HG03457 (cell line): Measurements from ENCODE around the gene ING2.

Experiments
- ATAC-seq: cut with Tn5 transposase; IDR thresholded peaks from one replicate; pipeline ENCODE4 v1.9.1; 2021; ENCODE audit warnings: moderate number of reproducible peaks; ENCODE audit not compliant: unreplicated experiment

Gene ING2

DNA sequence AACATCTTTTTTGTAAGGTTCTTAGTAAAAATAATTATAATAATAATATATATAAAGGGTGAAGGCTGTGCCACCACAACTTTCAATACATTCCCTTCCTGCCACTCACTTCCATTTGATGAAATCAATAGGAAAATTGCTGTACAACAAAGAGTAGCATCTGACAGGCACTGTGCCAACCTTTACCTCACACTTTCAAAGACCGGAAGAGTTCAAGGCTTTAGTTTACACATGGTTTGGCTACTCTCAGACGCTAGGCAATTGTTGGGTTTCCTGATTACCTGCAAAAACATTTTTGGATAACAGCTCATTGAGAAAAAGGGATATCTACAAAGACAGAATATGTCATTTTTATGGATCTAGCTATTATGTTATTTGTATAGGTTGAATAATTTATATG lies 5.5 kb upstream of the ING2 start:
- ATAC-seq: no peak

DNA sequence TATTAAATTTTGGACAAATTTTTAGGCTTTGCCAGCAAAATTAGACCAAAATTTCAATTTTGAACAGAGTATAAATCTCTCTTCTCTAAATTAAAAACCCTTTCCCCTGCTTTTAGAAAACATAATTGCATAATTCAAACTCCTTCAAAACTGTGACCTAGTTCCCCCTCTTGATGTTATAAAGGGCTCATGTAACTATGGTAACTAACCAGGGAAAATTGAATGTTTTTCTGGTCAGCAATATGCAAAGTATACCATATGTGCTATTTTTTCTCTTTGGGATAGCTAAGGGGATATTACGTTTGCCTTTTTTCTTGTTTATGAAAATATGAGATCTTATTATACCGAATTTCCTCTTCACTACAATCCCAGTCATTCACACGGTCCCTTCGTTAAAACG lies 5.1 kb upstream of the ING2 start:
- ATAC-seq: no peak

DNA sequence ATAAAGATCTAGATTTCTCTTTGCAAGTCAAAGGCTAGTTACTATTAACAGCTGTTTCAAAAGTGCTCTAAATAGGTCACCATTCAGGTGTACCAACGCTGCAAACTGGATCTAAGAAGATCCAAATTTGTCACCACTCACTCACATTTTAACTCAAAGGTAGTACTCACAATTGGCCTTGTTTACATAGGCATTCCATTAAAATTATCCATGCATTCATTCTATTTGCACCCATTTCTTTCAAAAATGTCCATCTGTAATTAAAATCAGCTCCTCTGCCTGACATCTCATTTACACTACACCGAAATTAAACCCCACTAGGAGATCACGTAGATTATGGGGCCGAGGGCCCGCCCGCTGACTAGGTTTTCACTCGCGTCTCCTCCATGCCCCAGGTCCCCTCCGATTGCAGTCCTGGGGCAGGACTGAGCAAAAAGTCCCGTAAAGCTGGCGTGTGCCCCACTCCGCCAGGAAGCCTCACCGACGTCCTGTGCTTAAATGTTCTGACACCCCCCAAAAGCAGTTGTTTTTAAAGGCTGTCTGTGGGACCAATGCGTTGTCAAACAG lies 1.3 kb upstream of the ING2 start:
- ATAC-seq: peak; percentile 3

DNA sequence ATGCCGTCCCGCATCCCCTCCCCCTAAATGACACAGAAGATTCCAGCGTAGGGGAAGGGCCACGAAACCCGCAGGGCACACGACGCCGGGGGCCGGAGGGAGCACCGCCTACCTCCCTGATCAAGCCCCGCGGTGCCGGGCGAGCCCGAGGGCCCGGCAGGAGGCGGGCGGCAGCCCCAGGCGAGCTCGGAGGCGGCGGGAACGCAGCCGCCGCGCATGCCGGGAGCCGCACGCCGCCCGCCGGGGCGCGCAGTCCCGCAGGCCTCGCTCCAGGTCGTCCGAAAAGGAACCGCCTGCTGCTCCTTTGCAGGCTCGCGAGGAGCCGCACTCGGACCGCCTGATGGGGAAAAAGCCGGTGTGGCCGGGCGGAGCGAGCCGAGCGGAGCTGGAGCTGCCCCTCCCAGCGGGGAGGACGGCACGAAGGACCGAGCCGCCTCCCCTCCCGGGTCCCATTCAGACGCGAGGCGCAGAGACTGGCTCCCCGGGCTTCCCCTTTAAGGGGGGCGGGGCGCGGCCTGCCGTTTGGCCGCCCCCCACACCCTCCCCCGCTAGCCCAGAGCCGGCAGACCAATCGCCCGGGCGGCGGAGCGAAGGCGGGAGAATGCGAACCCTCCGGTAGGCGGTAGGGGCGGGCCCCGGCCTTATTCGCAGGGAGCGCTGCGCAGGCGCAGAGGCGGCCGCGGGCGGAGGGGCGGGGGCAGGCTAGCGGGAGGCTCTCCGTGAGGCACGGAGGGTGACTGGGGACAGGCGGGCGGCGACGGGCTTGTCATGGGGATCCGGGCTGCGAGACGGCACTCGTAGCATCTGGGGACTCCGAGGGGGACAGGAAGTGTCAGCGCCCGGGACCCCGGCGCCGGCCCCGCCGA lies 561 bp upstream of the ING2 start:
- ATAC-seq: peak; percentile 65

DNA sequence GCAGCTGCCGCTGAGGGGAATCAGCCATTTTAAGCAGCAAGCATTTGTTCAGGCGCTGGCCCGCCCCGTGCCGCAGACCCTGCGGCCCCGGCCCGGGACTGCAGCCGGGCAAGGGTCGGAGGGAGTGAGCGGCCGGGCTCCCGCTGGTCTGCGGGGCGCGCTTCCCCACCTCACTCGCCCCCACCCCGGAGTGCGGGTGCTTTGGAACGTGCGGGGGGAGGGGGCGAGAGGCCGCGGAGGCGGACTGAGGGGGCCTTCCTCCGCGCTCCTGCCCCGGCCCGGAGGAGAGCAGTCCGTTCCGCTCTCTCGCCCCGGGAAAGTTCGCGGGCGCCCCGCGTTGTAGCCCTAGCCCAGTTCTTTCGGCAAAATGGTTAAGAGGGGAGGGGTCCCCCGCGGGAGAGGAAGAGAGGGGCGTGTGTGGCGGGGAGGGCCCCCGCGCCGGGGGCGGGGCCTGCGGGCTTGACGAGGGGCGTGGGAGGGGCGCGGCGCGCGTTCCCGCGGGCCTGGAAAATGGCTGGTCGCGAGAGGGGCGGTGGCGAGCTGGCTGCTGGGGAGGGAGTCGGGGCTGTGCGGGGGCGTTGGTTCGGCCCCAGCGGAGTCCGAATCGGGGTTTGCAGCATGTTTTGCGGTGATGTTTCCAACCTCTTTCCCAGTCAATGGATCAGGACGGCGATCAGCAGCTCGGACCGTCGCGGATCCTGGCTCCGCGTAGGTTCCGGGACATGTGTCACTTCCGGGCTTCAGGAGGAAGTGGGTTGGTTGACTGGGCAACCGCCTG lies 942 bp downstream of the ING2 start:
- peak; percentile 39 for ATAC-seq

DNA sequence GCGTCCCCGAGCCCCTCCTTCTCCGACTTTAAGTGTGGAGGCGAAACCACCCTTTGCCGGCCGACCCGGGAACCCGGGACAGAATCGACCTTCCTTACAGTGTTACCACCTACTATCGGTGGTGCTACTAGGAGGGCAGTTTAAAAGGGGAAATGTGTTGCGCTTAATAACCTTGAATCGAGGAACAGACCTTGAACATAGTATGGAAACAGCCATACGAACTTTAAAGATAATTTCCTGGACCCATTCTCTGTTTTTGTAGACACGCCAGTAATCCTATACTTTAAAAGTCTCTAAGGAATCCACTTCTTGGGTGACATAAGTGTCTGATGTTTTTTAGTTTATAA lies 1.5 kb downstream of the ING2 start:
- ATAC-seq: no peak

DNA sequence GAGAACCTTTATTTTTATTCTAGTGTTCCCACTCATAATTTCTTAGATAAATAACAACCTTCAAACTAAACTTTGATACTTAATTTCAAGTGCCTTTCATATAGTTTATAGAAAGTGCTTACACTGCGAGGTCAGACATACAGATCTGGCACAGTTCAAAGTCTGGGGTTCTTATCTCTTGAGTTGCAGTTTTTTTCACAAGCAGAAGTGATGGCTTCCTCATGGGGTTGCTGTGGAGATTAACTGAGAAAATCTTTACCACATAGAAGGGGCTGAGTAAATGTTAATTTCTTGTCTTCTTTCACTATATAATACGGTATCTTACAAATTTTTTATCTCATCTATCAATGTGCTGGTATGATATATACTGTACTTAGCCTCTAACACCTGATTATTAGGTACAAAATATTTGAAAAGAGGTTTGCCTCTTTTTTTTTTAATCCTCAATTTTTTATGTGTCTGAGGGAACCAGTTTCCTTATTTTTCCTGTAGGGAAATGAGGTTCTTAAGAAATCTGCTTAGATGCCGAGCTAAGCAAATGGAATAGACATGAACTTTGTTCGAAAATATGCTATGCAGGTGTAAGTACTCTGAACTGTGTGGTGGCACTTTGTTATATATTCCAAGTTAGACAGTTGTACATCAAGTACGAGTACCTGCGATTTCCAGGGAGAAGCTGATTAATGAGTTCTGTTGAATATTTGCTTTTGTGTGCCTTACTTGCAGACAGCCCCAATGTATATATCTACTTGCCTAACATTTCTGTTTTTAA lies 3.3 kb downstream of the ING2 start:
- ATAC-seq: no peak

DNA sequence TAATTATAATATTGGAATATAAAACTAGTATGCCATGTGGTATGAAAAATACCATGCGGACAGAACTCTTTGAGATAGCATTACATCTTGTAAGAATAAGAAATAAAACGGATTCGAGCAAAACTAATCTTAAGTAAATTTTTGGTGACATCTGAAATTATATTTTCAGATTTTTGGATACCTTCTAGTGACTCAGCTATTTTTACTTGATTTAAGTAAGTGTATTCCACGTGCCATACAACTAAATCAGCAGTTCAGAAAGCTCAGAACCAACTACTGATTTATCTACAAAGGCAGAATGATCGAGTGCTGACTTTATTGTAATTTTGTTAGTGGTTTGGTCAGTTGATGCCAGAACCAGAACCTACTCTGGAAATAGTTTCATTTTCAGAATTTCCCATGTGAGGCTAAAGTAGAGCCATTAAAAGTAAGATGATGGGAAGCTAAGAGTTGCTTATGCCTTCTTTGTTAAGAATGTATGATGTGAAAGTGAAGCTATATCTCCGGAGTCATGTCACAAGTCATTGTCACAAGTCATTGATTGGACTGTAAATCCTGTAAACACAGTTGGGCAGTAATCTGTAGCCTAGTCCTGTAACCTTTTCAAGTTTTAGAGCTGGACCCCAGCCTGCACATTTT lies 4.0 kb downstream of the ING2 start:
- ATAC-seq: no peak

DNA sequence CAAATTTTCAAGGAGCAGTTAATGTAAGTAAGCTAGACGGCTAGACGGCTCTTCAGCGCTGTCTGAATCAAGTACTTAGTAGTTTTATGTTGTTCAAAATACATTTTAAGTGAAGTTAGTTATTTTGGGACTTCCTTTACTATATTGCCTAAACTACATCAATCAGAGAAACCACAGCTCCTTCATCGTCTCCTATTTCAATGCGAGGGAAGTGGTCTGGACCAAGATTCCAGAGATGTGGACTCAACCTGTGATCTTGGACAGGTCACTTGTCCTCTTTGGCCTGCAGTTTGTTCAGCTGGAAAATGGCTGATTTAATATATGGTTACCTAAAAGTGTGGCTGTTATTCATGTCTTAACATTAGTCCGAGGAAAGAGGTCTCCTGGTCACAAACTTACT lies 10.6 kb downstream of the ING2 start:
- no peak for ATAC-seq

DNA sequence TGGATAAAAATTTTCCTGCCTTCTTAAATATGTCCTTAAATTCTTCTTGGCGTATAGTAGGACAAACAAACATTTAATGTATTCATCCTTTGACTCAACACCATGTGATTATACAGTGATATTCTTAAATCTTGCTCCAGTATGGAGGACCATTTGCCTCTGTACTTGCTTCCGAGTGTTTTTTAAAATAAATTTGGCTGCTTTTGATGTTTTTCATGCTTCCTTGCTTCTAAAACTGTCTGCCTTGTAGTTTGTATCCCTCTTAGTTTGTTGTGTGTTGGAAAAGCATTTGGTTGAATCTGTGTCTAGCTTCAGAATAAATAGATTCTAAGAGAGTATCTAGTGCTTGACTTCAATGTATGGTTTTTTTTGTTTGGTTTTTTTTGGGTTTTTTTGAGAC lies 12.3 kb downstream of the ING2 start:
- no peak for ATAC-seq

DNA sequence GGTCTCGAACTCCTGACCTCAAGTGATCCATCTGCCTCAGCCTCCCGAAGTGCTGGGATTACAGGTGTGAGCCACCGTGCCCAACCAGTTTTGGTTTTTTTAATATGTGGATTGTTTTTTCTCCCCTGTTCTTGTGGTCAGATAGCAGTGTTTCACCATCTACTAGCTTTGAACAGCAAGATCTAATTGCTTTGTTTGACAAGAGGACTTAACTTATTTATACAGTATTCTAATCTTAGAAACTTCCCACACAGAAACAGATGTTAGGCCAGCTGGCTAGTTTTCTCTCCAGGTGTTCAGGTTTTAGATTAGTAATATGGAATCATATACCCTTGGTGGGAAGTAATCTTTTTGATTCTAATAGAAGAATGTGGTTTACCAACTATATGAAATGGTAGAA lies 12.9 kb downstream of the ING2 start:
- no peak for ATAC-seq

DNA sequence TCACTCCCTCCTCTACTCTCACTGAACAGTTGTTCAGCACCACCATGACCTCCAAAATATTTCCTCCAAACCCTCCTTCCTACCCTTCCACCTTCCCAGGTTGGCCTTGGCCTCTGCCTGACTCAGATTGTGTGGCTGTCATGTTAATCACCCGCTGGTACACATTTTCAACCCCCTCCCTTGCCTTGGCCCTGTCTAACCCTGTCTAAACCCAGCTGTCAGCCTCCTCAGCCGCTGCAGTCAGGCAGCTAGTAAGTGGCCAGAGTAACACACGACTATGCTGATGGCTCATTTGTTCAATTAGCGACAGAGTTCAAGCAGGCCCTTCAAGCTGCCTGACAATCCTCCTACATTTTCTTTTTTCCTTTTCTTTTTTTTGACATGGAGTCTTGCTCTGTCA lies 18.0 kb downstream of the ING2 start:
- ATAC-seq: no peak

DNA sequence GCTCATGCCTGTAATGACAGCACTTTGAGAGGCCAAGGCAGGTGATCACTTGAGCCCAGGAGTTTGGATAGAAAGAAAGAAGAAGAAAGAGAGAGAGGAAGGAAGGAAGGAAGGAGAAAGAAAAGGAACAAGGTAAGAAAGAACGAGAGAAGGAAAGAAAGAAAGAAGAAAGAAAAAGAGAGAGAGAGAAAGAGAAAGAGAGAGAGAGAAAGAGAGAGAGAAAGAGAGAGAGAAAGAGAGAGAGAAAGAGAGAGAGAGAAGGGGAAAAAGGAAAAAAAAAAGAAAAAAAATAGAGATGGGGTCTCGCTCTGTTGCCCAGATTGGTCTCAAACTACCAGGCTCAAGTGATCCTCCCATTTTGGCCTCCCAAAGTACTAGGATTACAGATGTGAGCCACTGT lies 22.5 kb downstream of the ING2 start:
- ATAC-seq: no peak

DNA sequence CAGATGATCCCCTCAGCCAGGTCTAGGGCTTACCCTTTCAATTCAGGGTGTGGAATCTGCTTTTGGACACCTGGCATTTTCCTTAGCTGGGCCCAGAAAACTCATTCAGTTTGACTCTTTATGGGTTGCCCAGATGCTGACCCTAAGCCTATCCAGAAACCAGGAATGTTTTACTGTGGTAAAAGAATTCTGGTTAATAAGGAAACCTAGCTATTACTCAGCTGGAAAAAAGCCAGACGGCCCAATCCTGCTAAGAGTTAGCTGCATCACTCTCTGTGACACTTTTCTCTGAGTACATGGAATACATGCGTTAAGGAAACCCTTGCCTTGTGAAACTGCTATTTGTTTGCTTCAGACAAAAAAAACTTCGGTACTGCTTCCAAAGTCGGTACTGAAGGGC lies 28.0 kb downstream of the ING2 start:
- no peak for ATAC-seq

DNA sequence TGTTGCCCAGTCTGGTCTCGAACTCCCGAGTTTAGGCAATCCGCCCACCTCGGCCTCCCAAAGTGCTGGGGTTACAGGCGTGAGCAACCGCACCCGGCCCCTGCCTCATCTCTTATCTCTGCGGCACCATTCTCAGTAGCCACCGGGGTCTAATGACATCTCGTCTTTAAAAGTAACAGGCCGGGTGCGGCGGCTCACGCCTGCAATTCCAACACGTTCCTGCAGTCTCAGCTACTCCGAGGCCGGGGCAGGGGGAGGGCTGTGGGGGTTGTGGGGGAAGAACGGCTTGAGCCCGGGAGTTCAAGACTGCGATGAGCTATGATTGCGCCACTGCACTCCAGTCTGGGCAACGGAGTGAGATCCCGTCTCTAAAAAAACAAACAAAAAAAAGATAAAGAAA lies 28.8 kb downstream of the ING2 start:
- ATAC-seq: no peak

DNA sequence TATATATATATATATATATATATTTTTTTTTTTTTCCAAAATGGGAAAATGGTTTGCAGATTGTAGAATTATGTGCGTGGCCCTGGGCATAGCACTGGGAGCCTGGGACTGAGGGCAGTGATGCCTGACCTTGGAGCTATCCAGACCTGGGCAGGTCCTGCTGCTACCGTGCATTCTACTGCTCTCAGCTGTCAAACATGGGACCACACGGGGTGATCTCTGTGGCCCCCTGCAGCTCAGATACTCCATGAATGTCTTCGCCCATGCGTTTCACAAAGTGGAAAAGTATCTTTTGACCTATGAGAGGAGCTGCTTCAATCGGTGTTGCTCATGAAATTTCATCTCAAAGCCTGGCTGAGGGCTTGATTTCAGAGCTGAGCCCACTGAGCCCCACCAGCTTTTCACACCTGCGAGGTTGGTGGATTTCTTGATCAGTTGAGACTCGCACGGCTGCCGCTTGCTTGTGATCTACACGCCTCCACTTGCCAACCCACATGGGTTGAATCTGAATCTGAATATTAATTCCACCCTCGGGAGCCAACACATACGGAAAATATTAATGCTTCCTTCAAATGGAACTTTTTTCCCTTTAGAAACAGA lies 35.7 kb downstream of the ING2 start:
- no peak for ATAC-seq

DNA sequence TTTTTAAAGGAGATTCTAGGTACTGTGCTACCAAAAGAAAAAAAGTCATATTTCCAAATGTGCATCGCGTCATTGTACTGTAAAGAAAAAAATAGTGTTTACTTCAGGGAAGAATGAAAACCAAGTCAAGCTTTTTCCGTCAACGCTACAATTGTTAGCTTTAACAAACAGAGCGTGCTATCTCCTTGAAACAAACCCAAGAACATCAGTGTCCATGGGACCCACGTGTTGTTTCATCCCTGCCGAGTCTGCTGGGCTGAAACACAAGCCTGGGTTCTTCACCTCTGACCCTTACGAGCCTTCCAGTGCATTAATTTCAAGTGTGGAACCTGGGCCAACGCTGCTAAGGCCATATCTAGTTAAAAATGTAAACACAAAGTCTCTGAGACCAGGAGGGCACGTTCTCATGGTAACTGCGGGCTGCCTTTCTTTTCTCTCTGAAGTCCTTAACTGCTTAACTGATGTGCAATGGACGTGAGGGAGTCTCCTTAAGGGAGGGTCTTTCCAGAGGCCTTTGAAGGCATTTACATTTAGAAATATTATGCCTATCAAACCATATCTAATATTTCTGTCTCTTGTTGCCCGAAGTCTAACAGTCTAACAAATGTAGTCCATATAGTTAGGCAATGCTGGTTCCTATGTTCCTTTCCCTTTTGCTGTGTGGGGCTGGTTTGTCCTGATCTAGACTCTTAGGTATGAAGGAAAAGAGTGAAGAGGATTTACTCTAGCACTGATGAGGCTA lies 36.3 kb downstream of the ING2 start:
- no peak for ATAC-seq

DNA sequence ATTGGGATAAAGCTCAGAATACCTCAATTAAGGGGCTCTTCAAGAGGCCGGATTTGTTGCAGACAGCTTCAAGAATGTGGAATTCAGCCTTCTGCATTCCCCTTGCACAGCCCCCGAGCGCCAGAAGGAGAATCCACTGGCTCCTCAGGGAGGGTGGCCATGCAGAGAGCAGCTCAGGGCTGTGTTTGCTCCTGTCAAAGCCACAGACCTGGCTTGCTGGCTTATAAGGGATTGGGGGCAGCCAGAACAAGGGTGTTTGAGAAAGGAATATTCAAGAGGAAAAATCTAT lies 36.8 kb downstream of the ING2 start:
- ATAC-seq: no peak

DNA sequence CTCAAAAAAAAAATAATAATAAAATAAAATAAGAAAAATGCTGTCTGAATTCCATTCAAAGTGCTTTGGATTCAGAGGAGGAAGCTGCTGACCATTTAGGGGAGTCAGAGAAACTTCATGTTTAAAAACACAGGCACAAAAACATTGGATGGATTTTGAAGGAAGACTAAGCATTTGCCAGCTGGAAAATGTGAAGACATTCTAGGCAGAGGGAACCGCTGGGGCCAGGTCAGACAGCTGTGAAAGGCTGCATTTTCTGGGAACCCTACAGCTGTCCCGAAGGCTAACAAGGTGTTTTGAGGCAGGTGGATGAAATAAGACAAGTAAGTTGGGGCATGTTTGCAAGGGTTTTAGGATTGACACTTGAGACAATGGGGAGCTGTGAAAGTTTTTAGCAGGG lies 38.6 kb downstream of the ING2 start:
- no peak for ATAC-seq

DNA sequence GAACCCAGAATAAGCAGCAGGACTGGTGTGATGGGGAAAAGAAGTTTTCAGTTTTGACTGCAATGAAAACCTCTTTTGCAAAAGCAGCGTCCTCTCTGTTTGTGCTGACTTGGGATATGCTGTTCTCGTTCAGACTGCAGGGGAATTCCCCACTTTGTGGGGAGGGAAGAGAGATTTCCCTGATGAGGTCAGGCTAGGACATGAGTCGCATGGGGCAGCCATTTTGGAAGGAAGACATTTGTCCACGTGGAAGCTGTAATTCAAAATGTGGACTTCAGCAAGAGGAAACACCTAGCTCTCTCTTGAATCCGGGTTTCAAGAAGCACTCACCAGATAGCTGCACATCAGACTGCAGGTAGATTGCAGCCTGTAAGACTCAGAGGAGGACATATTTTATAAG lies 39.3 kb downstream of the ING2 start:
- no peak for ATAC-seq
